Measurements from ENCODE around the gene TMEM179. TPM values are rescaled to one million over a fixed set of nuclear protein-coding genes. Genes with fewer than 3 reads are reported as not detected.
"Not testable (repeated sequence)": the region's sequence is repeated elsewhere in the genome, so short reads cannot be mapped to it uniquely, and the experiment has no call there.

The TMEM179 gene
- total RNA-seq: not detected

DNA sequence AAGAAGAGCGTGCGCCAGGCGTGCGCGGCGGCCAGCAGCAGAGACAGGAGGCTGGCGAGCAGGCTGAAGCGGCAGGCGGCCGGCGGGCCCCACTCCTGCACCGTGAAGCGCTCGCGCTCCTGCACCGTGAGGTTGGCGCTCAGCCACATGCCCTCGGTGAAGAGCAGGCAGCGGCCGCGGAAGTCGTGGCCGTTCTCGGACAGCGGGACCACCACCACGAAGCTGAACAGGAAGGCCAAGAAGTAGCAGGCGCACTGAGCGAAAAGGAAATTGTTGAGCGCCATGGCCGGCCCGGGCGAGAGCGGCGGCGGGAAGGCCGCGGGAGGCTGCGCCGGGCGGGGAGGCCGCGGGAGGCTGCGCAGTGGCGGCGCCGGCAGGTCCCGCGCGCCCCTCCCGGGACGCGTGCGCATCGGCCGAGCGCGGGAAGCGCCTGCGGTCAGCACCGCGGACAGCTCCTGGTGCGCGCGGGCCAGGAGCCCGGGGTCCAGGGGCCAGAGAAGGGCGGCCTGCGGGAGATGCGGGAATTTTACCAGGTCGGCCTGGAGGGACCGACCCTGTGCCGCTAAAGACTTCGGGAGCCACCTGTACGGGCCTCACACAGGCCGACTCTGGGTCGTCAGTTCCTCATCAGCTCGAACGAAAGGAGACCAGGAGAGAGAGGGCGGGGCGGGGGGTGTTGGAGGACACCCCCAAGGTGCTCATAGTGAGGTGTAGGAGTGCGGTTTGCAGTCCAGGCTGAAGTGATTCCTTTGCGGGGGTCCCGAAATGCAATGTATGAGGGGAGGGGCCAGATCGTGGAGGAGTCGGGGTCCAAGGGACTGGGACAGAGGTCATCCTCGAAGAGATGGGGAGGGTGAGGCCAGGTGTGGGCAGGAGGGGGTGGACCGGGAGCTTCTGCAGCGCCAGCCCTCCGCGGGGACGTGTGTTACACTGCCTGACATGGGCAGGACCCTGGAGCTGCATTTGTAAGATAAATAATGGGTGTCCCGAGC is at the start of gene TMEM179:
Gene TMEM179 (minus strand): TSS at position 315 of the 992 bp plus-strand sequence. CDS start 31 bp downstream, at position 284.
- Histone ChIP-seq H3K9me3 (ENCODE audit: low read depth, low read length) (no peaks in the 10 kb centered on the region), H3K4me3 (ENCODE audit: low read length) (no peak within 1 kb of the TSS), H3K4me1 (ENCODE audit: insufficient read depth, low read length) (no peaks in the 10 kb centered on the region), H3K27me3 (ENCODE audit: insufficient read depth, low read length) (peaks cover 8% of the 10 kb centered on the region)

GRCh38 chr14:104654119-104654518 is 49.5 kb upstream of the TMEM179 start:
- Histone ChIP-seq H3K4me1 (ENCODE audit: insufficient read depth, low read length) (peaks cover 34% of the 10 kb centered on the region), H3K9me3 (ENCODE audit: low read depth, low read length) (no peaks in the 10 kb centered on the region), H3K4me3 (ENCODE audit: low read length) (no peak overlapping the region), H3K27me3 (ENCODE audit: insufficient read depth, low read length) (no peaks in the 10 kb centered on the region)

GRCh38 chr14:104653130-104653920 is 48.8 kb upstream of the TMEM179 start:
- H3K9me3 ChIP-seq (ENCODE audit: low read depth, low read length); H3K27me3 ChIP-seq (ENCODE audit: insufficient read depth, low read length); H3K4me3 ChIP-seq (ENCODE audit: low read length): not testable (repeated sequence)
- H3K4me1 ChIP-seq (ENCODE audit: insufficient read depth, low read length): peaks cover 30% of the 10 kb centered on the region

DNA sequence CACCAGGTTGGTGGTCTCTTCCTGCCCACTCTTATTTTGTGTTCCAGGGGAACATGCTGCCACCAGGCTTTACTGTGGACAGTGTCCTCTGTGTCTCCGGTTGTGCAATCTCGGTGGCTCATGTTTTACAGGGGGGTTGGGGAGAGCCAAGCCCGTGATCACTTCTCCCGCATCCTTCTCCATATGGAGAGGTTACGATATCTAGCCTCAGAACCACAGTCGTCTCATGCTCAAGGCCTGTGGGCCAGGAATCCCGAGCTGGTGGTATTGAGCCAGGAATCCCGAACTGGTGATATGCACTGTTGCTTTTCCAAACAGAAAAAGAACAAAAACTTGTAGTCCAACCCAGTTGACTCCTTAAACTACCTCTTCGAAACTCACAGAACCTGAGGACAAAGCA is 47.8 kb upstream of the TMEM179 start:
- H3K27me3 ChIP-seq (ENCODE audit: insufficient read depth, low read length): no peaks in the 10 kb centered on the region
- H3K4me1 ChIP-seq (ENCODE audit: insufficient read depth, low read length): peaks cover 29% of the 10 kb centered on the region
- H3K9me3 ChIP-seq (ENCODE audit: low read depth, low read length): no peaks in the 10 kb centered on the region
- no peak overlapping the region for H3K4me3 ChIP-seq (ENCODE audit: low read length)

- H3K27me3 ChIP-seq (ENCODE audit: insufficient read depth, low read length): no peaks in the 10 kb centered on the region
- no peaks in the 10 kb centered on the region for H3K9me3 ChIP-seq (ENCODE audit: low read depth, low read length)
- peaks cover 30% of the 10 kb centered on the region for H3K4me1 ChIP-seq (ENCODE audit: insufficient read depth, low read length)
- no peak overlapping the region for H3K4me3 ChIP-seq (ENCODE audit: low read length)
These were observed 47.3 kb upstream of the TMEM179 start for GRCh38 chr14:104651876-104652260.

- Histone ChIP-seq H3K4me1 (ENCODE audit: insufficient read depth, low read length) (peaks cover 28% of the 10 kb centered on the region), H3K27me3 (ENCODE audit: insufficient read depth, low read length) (no peaks in the 10 kb centered on the region), H3K4me3 (ENCODE audit: low read length) (no peak overlapping the region), H3K9me3 (ENCODE audit: low read depth, low read length) (no peaks in the 10 kb centered on the region)
These were observed 46.7 kb upstream of the TMEM179 start for GRCh38 chr14:104650981-104651875.

DNA sequence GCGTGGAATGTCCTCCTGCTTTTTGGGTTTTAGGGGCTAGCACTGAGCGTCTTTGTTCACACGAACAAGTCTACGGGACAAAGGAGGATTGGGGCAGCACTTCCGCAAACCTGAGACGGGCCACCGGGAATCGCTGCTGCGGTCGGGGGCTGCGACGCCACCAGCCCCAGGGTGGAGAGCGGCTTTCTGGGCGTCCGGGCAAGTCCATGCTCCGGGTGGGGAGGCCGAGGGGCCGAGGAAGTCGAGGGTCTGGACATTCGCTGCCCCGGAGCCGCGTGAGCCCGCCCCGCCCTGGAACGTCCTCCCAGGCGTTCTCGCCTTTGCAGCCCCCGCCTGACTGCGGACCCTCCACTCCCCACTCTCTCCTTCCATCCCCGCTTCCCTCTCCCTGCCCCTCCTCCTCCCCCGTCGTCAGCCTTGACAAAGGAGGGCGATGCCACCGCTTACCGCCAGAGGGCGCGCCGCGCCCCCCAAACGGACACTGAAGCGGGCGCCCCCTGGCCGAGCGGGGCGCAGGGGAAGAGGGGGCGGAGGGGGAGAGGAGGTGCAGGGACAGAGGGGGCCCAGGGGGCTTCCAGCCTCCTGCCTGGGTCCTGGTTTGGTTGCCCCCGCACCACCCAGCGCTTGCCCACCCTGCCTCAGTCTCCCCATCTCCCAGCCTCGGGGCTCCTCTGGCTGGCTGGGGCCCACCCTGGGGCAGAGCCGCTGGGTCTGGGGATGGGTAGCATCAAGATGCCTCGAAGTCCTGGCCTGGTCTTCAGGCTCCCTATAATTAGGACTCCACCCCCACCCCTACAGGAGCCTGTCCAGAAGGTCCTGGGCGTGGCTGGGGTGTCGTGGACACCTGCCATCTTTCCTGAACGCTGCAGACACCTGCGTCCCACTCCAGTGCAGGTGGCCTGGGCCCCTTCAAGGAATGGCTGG is 45.7 kb upstream of the TMEM179 start:
- Histone ChIP-seq H3K4me3 (ENCODE audit: low read length) (peak overlapping the region; percentile 24), H3K9me3 (ENCODE audit: low read depth, low read length) (no peaks in the 10 kb centered on the region), H3K27me3 (ENCODE audit: insufficient read depth, low read length) (no peaks in the 10 kb centered on the region), H3K4me1 (ENCODE audit: insufficient read depth, low read length) (peaks cover 24% of the 10 kb centered on the region)

DNA sequence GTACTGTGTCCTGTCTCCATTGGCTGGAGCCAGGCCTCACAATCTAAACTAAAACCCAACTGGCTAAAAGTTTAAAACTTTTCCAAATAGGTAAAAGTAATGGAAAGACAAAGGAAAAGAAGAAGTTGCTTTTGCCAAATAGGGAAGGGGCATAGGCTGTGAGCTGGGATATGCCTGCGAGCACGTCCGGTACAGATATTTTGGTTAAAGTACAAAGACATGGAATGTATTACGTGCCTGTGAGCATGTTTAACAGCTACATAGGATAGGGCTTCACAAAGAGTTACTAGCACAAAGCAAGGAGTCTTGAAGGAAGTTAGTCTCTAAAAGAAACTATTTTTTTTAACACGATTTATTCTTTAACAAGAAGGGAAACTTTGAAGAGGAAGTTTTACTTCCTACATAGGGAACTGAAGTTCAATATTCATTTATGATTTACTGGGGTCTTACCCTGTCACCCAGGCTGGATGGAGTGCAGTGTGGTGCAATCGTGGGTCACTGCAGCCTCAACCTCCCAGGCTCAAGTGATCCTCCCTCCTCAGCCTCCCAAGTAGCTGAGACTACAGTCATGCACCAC is 43.0 kb upstream of the TMEM179 start:
- Histone ChIP-seq H3K27me3 (ENCODE audit: insufficient read depth, low read length) (no peaks in the 10 kb centered on the region), H3K4me1 (ENCODE audit: insufficient read depth, low read length) (peaks cover 24% of the 10 kb centered on the region), H3K4me3 (ENCODE audit: low read length) (no peak overlapping the region), H3K9me3 (ENCODE audit: low read depth, low read length) (no peaks in the 10 kb centered on the region)

- Histone ChIP-seq H3K4me1 (ENCODE audit: insufficient read depth, low read length) (peaks cover 28% of the 10 kb centered on the region), H3K27me3 (ENCODE audit: insufficient read depth, low read length) (no peaks in the 10 kb centered on the region), H3K9me3 (ENCODE audit: low read depth, low read length) (no peaks in the 10 kb centered on the region), H3K4me3 (ENCODE audit: low read length) (no peak overlapping the region)
These were observed 40.2 kb upstream of the TMEM179 start for GRCh38 chr14:104644656-104645378.

DNA sequence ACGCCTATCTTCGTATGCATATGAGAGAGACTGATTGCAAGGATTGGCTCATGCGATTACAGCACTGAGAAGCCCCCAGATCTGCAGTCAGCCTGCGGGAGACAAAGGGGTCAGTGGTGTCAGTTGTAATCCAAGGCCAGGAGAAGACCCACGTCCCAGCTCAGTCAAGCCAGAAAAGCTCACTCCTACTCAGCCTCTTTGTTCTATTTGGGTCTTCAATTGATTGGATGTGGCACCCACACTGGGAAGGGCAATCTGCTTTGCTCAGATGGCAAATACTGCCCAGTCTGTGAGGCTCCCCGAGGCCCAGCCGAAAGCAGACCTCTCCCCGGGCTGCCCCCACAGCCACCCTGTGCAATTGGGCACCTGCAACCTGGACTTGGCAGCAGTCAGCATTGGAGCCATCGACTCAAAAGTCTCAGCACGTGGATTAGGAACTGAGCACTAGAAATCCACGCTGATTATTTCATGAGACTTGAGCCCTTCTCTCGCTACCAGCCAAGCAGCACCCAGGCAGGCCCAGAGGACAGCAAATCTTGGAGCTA is 39.6 kb upstream of the TMEM179 start:
- H3K9me3 ChIP-seq (ENCODE audit: low read depth, low read length): no peaks in the 10 kb centered on the region

DNA sequence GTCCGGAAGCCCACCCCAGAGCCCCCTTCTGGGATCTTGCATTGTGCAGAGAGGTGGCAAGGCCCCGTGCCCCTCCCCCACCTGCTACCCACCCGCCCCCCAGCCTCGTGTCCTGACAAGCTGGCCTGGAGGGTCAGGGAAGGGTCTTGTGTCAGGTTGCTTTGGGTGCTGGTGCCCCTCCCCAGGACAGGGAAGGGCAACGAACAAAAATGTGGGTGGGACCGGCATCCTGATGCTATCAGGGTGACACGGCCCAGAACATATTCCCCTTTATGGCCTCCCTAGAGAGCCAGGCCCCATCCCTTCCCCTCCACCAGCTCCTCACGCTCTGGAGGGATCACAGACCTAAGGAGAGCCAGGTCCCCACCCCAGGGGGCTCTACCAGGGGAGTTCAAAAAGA is 38.7 kb upstream of the TMEM179 start:
- H3K9me3 ChIP-seq (ENCODE audit: low read depth, low read length): no peaks in the 10 kb centered on the region

More for the DNA sequence above, 39.6 kb upstream of the TMEM179 start:
- Histone ChIP-seq H3K4me3 (ENCODE audit: low read length) (no peak overlapping the region), H3K27me3 (ENCODE audit: insufficient read depth, low read length) (no peaks in the 10 kb centered on the region), H3K4me1 (ENCODE audit: insufficient read depth, low read length) (peaks cover 27% of the 10 kb centered on the region)

GRCh38 chr14:104642540-104642868 is 37.9 kb upstream of the TMEM179 start:
- no peaks in the 10 kb centered on the region for H3K9me3 ChIP-seq (ENCODE audit: low read depth, low read length)
- H3K4me1 ChIP-seq (ENCODE audit: insufficient read depth, low read length): peaks cover 17% of the 10 kb centered on the region
- H3K4me3 ChIP-seq (ENCODE audit: low read length): no peak overlapping the region
- H3K27me3 ChIP-seq (ENCODE audit: insufficient read depth, low read length): no peaks in the 10 kb centered on the region

More for the DNA sequence above, 38.7 kb upstream of the TMEM179 start:
- Histone ChIP-seq H3K27me3 (ENCODE audit: insufficient read depth, low read length) (no peaks in the 10 kb centered on the region), H3K4me1 (ENCODE audit: insufficient read depth, low read length) (peaks cover 24% of the 10 kb centered on the region), H3K4me3 (ENCODE audit: low read length) (no peak overlapping the region)
